ENCODE measurements around the gene SNTB2. TPM values are rescaled to one million over a fixed set of nuclear protein-coding genes. Genes with fewer than 3 reads are reported as not detected.
A peak's percentile ranks its signal among the peaks of the same experiment; 100 is the strongest.

Gene SNTB2
- total and polyA plus RNA-seq, 2 of the 13 experiments (the other 11 are each of a cell fraction or from before 2014, with no cell fraction given) = 11.5 to 19.2 TPM

- TF ChIP-seq ZNF569 (CRISPR knock-in tag; IDR thresholded peaks at IDR 0.05; ENCODE audit: borderline replicate concordance) = no peak
- TF ChIP-seq PRDM4 (CRISPR knock-in tag; IDR thresholded peaks at IDR 0.05; ENCODE audit: borderline replicate concordance) = no peak
- TF ChIP-seq JARID2 (CRISPR knock-in tag; IDR thresholded peaks at IDR 0.05; ENCODE audit: insufficient replicate concordance) = no peak
- TF ChIP-seq ZBTB21 (CRISPR knock-in tag; IDR thresholded peaks at IDR 0.05) = no peak
- TF ChIP-seq YY1 (IDR thresholded peaks at IDR 0.05; ENCODE audit: insufficient read depth, insufficient replicate concordance, low read depth, low read length) = no peak
- no peak for TF ChIP-seq SP2 (CRISPR knock-in tag; IDR thresholded peaks at IDR 0.05)
- TF ChIP-seq ZNF761 (CRISPR knock-in tag; conservative IDR thresholded peaks at IDR 0.05) = peak; percentile 80; the same call in 1 of the 2 replicates
- TF ChIP-seq SNRNP70 (IDR thresholded peaks at IDR 0.05; ENCODE audit: low read depth, low read length) = no peak
- TF ChIP-seq ARNT2 (CRISPR knock-in tag; IDR thresholded peaks at IDR 0.05; ENCODE audit: low read depth) = no peak
- TF ChIP-seq, protein P1, sequence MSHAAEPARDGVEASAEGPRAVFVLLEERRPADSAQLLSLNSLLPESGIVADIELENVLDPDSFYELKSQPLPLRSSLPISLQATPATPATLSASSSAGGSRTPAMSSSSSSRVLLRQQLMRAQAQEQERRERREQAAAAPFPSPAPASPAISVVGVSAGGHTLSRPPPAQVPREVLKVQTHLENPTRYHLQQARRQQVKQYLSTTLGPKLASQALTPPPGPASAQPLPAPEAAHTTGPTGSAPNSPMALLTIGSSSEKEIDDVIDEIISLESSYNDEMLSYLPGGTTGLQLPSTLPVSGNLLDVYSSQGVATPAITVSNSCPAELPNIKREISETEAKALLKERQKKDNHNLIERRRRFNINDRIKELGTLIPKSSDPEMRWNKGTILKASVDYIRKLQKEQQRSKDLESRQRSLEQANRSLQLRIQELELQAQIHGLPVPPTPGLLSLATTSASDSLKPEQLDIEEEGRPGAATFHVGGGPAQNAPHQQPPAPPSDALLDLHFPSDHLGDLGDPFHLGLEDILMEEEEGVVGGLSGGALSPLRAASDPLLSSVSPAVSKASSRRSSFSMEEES (CRISPR knock-in tag; IDR thresholded peaks at IDR 0.05) = no peak
- no peak for TF ChIP-seq ZNF264 (CRISPR knock-in tag; IDR thresholded peaks at IDR 0.05)
- TF ChIP-seq EP300 (IDR thresholded peaks at IDR 0.05; ENCODE audit: low read depth in 2 of 2, low read length in 2 of 2) = no peak
- no peak for TF ChIP-seq EP300 (CRISPR knock-in tag; IDR thresholded peaks at IDR 0.05; ENCODE audit: borderline replicate concordance)
- TF ChIP-seq FOXO1 (CRISPR knock-in tag; IDR thresholded peaks at IDR 0.05) = no peak
- no peak for TF ChIP-seq CHCHD3 (CRISPR knock-in tag; IDR thresholded peaks at IDR 0.05)
- no peak for TF ChIP-seq ZFAT (CRISPR knock-in tag; conservative IDR thresholded peaks at IDR 0.05)
- TF ChIP-seq, protein P2, sequence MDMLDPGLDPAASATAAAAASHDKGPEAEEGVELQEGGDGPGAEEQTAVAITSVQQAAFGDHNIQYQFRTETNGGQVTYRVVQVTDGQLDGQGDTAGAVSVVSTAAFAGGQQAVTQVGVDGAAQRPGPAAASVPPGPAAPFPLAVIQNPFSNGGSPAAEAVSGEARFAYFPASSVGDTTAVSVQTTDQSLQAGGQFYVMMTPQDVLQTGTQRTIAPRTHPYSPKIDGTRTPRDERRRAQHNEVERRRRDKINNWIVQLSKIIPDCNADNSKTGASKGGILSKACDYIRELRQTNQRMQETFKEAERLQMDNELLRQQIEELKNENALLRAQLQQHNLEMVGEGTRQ (IDR thresholded peaks at IDR 0.05; ENCODE audit: low read depth, low read length) = no peak
- TF ChIP-seq, protein P2 (CRISPR knock-in tag; IDR thresholded peaks at IDR 0.05; ENCODE audit: borderline replicate concordance) = no peak; the same call in 1 of the 2 replicates
- no peak for TF ChIP-seq PCBP1 (IDR thresholded peaks at IDR 0.05; ENCODE audit: borderline replicate concordance, low read depth, low read length)
- TF ChIP-seq, protein P3, sequence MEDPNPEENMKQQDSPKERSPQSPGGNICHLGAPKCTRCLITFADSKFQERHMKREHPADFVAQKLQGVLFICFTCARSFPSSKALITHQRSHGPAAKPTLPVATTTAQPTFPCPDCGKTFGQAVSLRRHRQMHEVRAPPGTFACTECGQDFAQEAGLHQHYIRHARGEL (CRISPR knock-in tag; IDR thresholded peaks at IDR 0.05) = no peak; the same call in 1 of the 2 replicates
- TF ChIP-seq ZBTB20 (CRISPR knock-in tag; IDR thresholded peaks at IDR 0.05; ENCODE audit: borderline replicate concordance, low read depth) = peak; percentile 52; the same call in 1 of the 2 replicates
- no peak; the same call in 1 of the 2 replicates for TF ChIP-seq CEBPB (IDR thresholded peaks at IDR 0.05; ENCODE audit: borderline replicate concordance, low read depth, low read length)
- TF ChIP-seq NFE2 (CRISPR knock-in tag; IDR thresholded peaks at IDR 0.05) = no peak
Measured at GRCh38 chr16:69329369-69330285, 142.7 kb downstream of the SNTB2 start (continued).
